Fibroblast of lung (primary cell): ENCODE results near the gene DNPH1.

Experiments used
- EZH2 ChIP-seq: IDR thresholded peaks from 2 replicates; pipeline ENCODE4 v1.5.1; 2012; ENCODE audit warnings: low read length, control low read depth, mild to moderate bottlenecking; ENCODE audit errors: missing control alignments
- TF ChIP-seq, protein P1 (sequence below), 2 donors: IDR thresholded peaks in 1 of 2; conservative IDR thresholded peaks in 1 of 2; 1 replicate in 1 of 2; 2 replicates in 1 of 2; pipeline ENCODE4 v1.5.1; 2011 to 2012; ENCODE audit warnings: low read length in 2 of 2, control low read depth in 1 of 2, inconsistent platforms in 1 of 2, low read depth in 1 of 2, mild to moderate bottlenecking in 1 of 2

DNA sequence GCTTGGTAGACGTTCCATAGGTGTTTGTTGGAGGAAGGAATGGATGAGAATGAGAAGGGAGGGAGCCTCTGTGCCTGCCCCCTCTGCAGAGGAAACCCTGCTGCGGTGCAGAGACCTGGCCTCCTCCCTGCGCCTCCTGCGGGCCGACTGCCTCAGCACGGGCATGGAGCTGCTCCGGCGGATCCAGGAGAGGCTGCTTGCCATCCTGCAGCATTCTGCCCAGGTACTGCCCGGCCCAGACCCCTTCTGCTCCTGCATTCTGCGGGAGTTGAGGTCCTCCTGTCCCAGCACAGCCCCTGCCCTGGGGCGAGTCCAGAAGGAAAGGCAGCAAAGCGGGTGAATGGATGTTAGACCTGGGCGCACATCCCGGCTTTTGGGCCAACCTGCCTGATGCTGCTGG, 6.1 kb downstream of the DNPH1 start:
- TF ChIP-seq, protein P1, sequence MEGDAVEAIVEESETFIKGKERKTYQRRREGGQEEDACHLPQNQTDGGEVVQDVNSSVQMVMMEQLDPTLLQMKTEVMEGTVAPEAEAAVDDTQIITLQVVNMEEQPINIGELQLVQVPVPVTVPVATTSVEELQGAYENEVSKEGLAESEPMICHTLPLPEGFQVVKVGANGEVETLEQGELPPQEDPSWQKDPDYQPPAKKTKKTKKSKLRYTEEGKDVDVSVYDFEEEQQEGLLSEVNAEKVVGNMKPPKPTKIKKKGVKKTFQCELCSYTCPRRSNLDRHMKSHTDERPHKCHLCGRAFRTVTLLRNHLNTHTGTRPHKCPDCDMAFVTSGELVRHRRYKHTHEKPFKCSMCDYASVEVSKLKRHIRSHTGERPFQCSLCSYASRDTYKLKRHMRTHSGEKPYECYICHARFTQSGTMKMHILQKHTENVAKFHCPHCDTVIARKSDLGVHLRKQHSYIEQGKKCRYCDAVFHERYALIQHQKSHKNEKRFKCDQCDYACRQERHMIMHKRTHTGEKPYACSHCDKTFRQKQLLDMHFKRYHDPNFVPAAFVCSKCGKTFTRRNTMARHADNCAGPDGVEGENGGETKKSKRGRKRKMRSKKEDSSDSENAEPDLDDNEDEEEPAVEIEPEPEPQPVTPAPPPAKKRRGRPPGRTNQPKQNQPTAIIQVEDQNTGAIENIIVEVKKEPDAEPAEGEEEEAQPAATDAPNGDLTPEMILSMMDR (conservative IDR thresholded peaks at IDR 0.05 in 1 of 2, IDR thresholded peaks at IDR 0.05 in 1 of 2; ENCODE audit: low read depth in 1 of 2, low read length in 2 of 2), result no peak
- no peak for TF ChIP-seq EZH2
